ENCODE data around the gene TSBP1.

DNA sequence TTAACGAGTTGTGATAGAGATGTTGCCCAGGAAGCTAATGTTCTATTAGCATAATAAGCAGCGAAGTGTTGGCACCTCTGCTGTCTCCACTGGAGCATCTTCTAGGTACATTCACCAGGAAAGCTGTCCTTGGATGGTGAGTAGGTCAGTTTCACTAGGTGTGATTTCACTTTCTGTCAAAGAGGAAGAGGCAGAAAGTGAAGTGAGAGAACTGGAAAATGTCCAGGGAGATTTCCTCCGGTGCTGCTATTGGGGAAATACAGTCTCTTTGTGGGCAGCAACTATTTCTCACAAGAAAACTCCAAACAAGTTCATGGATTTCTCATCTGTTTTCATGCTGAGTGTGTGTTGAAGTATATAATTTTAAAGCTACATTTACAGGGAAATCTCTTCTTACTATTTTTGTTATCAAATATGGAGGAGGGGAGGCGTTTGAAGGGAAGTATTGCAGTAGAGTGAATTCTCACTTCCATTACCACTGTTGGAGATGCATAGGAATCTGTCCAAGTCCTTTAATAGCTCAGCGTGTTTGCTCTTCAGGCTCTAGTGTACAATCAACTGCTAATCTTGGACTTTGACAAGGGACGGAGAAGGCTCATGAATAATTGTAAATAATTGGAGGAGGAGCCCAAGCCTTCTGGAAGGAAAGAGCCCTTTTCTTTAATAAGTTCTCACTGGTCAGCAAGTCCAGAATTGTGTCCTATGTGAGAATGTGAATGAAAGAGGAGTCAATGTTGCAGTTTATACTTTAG lies 16.1 kb upstream of the TSBP1 start:
- TF ChIP-seq, protein P1, sequence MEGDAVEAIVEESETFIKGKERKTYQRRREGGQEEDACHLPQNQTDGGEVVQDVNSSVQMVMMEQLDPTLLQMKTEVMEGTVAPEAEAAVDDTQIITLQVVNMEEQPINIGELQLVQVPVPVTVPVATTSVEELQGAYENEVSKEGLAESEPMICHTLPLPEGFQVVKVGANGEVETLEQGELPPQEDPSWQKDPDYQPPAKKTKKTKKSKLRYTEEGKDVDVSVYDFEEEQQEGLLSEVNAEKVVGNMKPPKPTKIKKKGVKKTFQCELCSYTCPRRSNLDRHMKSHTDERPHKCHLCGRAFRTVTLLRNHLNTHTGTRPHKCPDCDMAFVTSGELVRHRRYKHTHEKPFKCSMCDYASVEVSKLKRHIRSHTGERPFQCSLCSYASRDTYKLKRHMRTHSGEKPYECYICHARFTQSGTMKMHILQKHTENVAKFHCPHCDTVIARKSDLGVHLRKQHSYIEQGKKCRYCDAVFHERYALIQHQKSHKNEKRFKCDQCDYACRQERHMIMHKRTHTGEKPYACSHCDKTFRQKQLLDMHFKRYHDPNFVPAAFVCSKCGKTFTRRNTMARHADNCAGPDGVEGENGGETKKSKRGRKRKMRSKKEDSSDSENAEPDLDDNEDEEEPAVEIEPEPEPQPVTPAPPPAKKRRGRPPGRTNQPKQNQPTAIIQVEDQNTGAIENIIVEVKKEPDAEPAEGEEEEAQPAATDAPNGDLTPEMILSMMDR (IDR thresholded peaks at IDR 0.05): no peak
- TF ChIP-seq EP300 (IDR thresholded peaks at IDR 0.05; ENCODE audit: low read depth): no peak
